ENCODE results near the gene COL5A1. TPM values are rescaled to one million over a fixed set of nuclear protein-coding genes. Genes with fewer than 3 reads are reported as not detected.
A peak's percentile ranks its signal among the peaks of the same experiment; 100 is the strongest.

The COL5A1 gene
- total RNA-seq, 1 experiment from 2014 or later: 9.5 TPM

GRCh38 chr9:134717924-134718645, 76.5 kb downstream of the COL5A1 start:
- WGBS (ENCODE audit: extremely low coverage, insufficient read length, low lambda C conversion rate): no CpG with 5 or more reads among the region's 24 CpGs
- H3K9me3 ChIP-seq (ENCODE audit: control insufficient read depth, low read depth, low read length): no peaks in the 10 kb centered on the region
- Mint-ChIP-seq H3K4me1 (no peaks in the 10 kb centered on the region), H3K36me3 (ENCODE audit: insufficient read depth in 1 of 3, low read depth in 3 of 3) (peaks cover 12 to 16% (median 13%) of the 10 kb centered on the region in 3 experiments), H3K27ac (0 out of 7 replicates have a peak overlapping the region, but pooled peaks of 1 of the 3 experiments have one; percentile 48), H3K27me3 (ENCODE audit: low read depth) (no peaks in the 10 kb centered on the region; the same call in none of the 2 replicates), H3K4me3 (no peak overlapping the region), H3K9me3 (peaks cover 19 to 22% of the 10 kb centered on the region in 2 experiments)
- no peak overlapping the region for H4K5ac ChIP-seq (ENCODE audit: insufficient read length, low read depth, low read length)
- no peaks in the 10 kb centered on the region for H3K23me2 ChIP-seq (ENCODE audit: insufficient read length, low read depth, low read length, poor library complexity, severe bottlenecking)
- TF ChIP-seq CTCF (conservative IDR thresholded peaks at IDR 0.05): no peak
- no peak for DNase-seq
- H2BK5ac ChIP-seq (ENCODE audit: insufficient read length, low read length): no peak overlapping the region
- H3K56ac ChIP-seq (ENCODE audit: insufficient read length, low read depth, low read length): no peak overlapping the region
- H3K14ac ChIP-seq (ENCODE audit: insufficient read depth, low read length): no peak overlapping the region
- no peak overlapping the region for H3K18ac ChIP-seq (ENCODE audit: insufficient read length, low read depth, low read length)
- H2AFZ ChIP-seq (ENCODE audit: low read length): no peak overlapping the region
- no peak overlapping the region for H4K91ac ChIP-seq (ENCODE audit: insufficient read length, low read depth, low read length)
- no peak overlapping the region for H4K8ac ChIP-seq (replicated peaks; ENCODE audit: insufficient read length, low read depth, low read length)
- no peaks in the 10 kb centered on the region for H3K79me2 ChIP-seq (ENCODE audit: insufficient read depth, low read length)
- no peak overlapping the region for H3K4ac ChIP-seq (ENCODE audit: low read depth, low read length)
- no peak overlapping the region for H3T11ph ChIP-seq (ENCODE audit: low read length)
- H2BK120ac ChIP-seq (ENCODE audit: low read depth, low read length, poor library complexity, severe bottlenecking): no peak overlapping the region
- H3K27ac ChIP-seq (ENCODE audit: insufficient read length, low read depth, low read length): no peak overlapping the region
- no peak overlapping the region for H3K23ac ChIP-seq (ENCODE audit: insufficient read length, low read depth, low read length)
- H4K20me1 ChIP-seq (ENCODE audit: control insufficient read depth, insufficient read depth, insufficient read length): no peaks in the 10 kb centered on the region
- no peak overlapping the region for H3K4me2 ChIP-seq (ENCODE audit: insufficient read depth, insufficient read length, low read length)
- no peak overlapping the region for H2BK12ac ChIP-seq (ENCODE audit: insufficient read length, low read depth, low read length)
- H3K27me3 ChIP-seq (ENCODE audit: insufficient read depth, low read length): no peaks in the 10 kb centered on the region
- H2BK15ac ChIP-seq (ENCODE audit: low read depth, low read length): no peak overlapping the region
- no peak overlapping the region for H3K9ac ChIP-seq (ENCODE audit: extremely low read depth, insufficient read length, low read length)
- H3K4me1 ChIP-seq (ENCODE audit: insufficient read depth, low read length): no peaks in the 10 kb centered on the region
- no peak overlapping the region for H2AK5ac ChIP-seq (ENCODE audit: insufficient read length, low read length)
- H3K79me1 ChIP-seq (ENCODE audit: insufficient read depth, low read depth, low read length, poor library complexity, severe bottlenecking): no peaks in the 10 kb centered on the region
- no peak overlapping the region for H2BK20ac ChIP-seq (ENCODE audit: low read depth, low read length, poor library complexity, severe bottlenecking)
